CD4-positive, alpha-beta T cell treated with Interleukin-21 for 1 hour (primary cell): ENCODE measurements around the gene KLHDC8A.
A peak's percentile ranks its signal among the peaks of the same experiment; 100 is the strongest.

Experiments used
- DNase-seq: peaks from one replicate; pipeline ENCODE4 v3.0.0-alpha.2; 2020

The KLHDC8A gene

GRCh38 chr1:205294175-205294917 is 62.4 kb downstream of the KLHDC8A start:
- no peak for DNase-seq

GRCh38 chr1:205293350-205294074 is 63.2 kb downstream of the KLHDC8A start:
- no peak for DNase-seq

- no peak for DNase-seq
Observed at GRCh38 chr1:205291596-205291995, 65.1 kb downstream of the KLHDC8A start.

GRCh38 chr1:205287767-205288559 is 68.8 kb downstream of the KLHDC8A start:
- DNase-seq, result peak; percentile 91

GRCh38 chr1:205287076-205287475 is 69.6 kb downstream of the KLHDC8A start:
- DNase-seq, result no peak

- peak; percentile 81 for DNase-seq
Observed at GRCh38 chr1:205286335-205286950, 70.3 kb downstream of the KLHDC8A start.
